Mesendoderm (in vitro differentiated cells): ENCODE results near the gene NUDCD3. TPM values are rescaled to one million over a fixed set of nuclear protein-coding genes. Genes with fewer than 3 reads are reported as not detected.

Experiments used
- DNase-seq: peaks from one replicate; pipeline ENCODE4 v3.0.0; 2013
- H2AK5ac ChIP-seq: 2 replicates; pipeline ENCODE4 v1.6.1; 2013; ENCODE audit warnings: low read length, inconsistent platforms
- H2BK120ac ChIP-seq: 2 replicates; pipeline ENCODE4 v1.6.1; 2013; ENCODE audit warnings: low read depth, mild to moderate bottlenecking, low read length, moderate library complexity, mixed read lengths
- H2BK15ac ChIP-seq: replicated peaks from 2 replicates; pipeline ENCODE4 v1.6.1; 2013; ENCODE audit warnings: low read depth, mild to moderate bottlenecking, moderate library complexity
- H2BK5ac ChIP-seq: 2 replicates; pipeline ENCODE4 v1.6.1; 2013; ENCODE audit warnings: low read length, inconsistent platforms
- H3K18ac ChIP-seq: 2 replicates; pipeline ENCODE4 v1.6.1; 2013; ENCODE audit warnings: mild to moderate bottlenecking, low read length, mixed read lengths
- H3K23ac ChIP-seq: one replicate; pipeline ENCODE4 v1.6.1; 2013; ENCODE audit warnings: low read length
- H3K27ac ChIP-seq: 2 replicates; pipeline ENCODE4 v1.5.1; 2013; ENCODE audit warnings: low read depth, mild to moderate bottlenecking, inconsistent platforms, low read length, moderate library complexity
- H3K27me3 ChIP-seq: 2 replicates; pipeline ENCODE4 v1.6.1; 2013; ENCODE audit warnings: low read length, control low read depth, mild to moderate bottlenecking, inconsistent platforms; ENCODE audit not compliant: insufficient read depth, poor library complexity
- H3K36me3 ChIP-seq: 2 replicates; pipeline ENCODE4 v1.6.1; 2013; ENCODE audit warnings: low read length, inconsistent platforms; ENCODE audit not compliant: control insufficient read depth, insufficient read depth
- H3K4ac ChIP-seq: one replicate; pipeline ENCODE4 v1.6.1; 2013; ENCODE audit warnings: low read depth, mild to moderate bottlenecking, low read length, moderate library complexity
- H3K4me1 ChIP-seq: 2 replicates; pipeline ENCODE4 v1.6.1; 2013; ENCODE audit warnings: low read depth, low read length, inconsistent platforms; ENCODE audit not compliant: control insufficient read depth
- H3K4me2 ChIP-seq: 2 replicates; pipeline ENCODE4 v1.6.1; 2013; ENCODE audit warnings: low read length
- H3K4me3 ChIP-seq: 2 replicates; pipeline ENCODE4 v1.5.1; 2013; ENCODE audit warnings: mild to moderate bottlenecking, low read length
- H3K56ac ChIP-seq: one replicate; pipeline ENCODE4 v1.6.1; 2013; ENCODE audit warnings: low read length
- H3K79me1 ChIP-seq: 2 replicates; pipeline ENCODE4 v1.6.1; 2013; ENCODE audit warnings: low read length, inconsistent platforms
- H3K79me2 ChIP-seq: 2 replicates; pipeline ENCODE4 v1.6.1; 2013; ENCODE audit warnings: mild to moderate bottlenecking, low read length; ENCODE audit not compliant: control insufficient read depth, insufficient read depth
- H3K9ac ChIP-seq: 2 replicates; pipeline ENCODE4 v1.6.1; 2013; ENCODE audit warnings: low read length, inconsistent platforms
- H4K5ac ChIP-seq: one replicate; pipeline ENCODE4 v1.6.1; 2013; ENCODE audit warnings: low read length
- H4K8ac ChIP-seq: one replicate; pipeline ENCODE4 v1.6.1; 2013; ENCODE audit warnings: low read depth, mild to moderate bottlenecking, control low read depth, low read length, moderate library complexity
- WGBS: extraction: QIAGEN DNeasy Blood & Tissue Kit; methylation state at CpG from one replicate; pipeline ENCODE4 v1.1.7; 2013; ENCODE audit warnings: low lambda C conversion rate, missing lambda C conversion rate; ENCODE audit not compliant: insufficient coverage; ENCODE audit errors: extremely low coverage; 5-methylcytosine and 5-hydroxymethylcytosine counted together
- polyA plus RNA-seq, 2 experiments: library from polyadenylated mRNA; stranded (reverse); fragments of 200-250 nt; gene quantifications; one replicate each; pipeline ENCODE4 v1.2.3, GENCODE V29; 2013

The NUDCD3 gene
- polyA plus RNA-seq (2013, experiment 1 of 2), result 34.4 TPM
- polyA plus RNA-seq (2013, experiment 2 of 2), result 32.5 TPM

- Histone ChIP-seq H3K23ac (no peak within 1 kb of the TSS), H3K36me3 (no peaks in the 10 kb centered on the region), H4K8ac (peak within 1 kb of the TSS; percentile 99), H3K27ac (peak within 1 kb of the TSS; percentile 98), H3K4me2 (peak within 1 kb of the TSS; percentile 73), H3K27me3 (no peaks in the 10 kb centered on the region), H3K18ac (peak within 1 kb of the TSS; percentile 99), H2BK5ac (peak within 1 kb of the TSS; percentile 52), H2BK15ac (no peak within 1 kb of the TSS), H2AK5ac (peak within 1 kb of the TSS; percentile 83), H4K5ac (peak within 1 kb of the TSS; percentile 98), H3K4me1 (peaks cover 7% of the 10 kb centered on the region), H3K56ac (peak within 1 kb of the TSS; percentile 99), H3K79me2 (peaks cover 39% of the 10 kb centered on the region), H2BK120ac (peak within 1 kb of the TSS; percentile 88), H3K79me1 (peaks cover 23% of the 10 kb centered on the region), H3K9ac (peak within 1 kb of the TSS; percentile 95), H3K4me3 (peak within 1 kb of the TSS; percentile 97), H3K4ac (peak within 1 kb of the TSS; percentile 20)
- peak; percentile 93 for DNase-seq
- WGBS, result no CpG with 5 or more reads among the region's 63 CpGs
These were observed at the start of gene NUDCD3 for GRCh38 chr7:44490351-44491200. NUDCD3 (minus strand) TSS chr7:44490658; CDS start chr7:44490600, 58 bp downstream.

DNA sequence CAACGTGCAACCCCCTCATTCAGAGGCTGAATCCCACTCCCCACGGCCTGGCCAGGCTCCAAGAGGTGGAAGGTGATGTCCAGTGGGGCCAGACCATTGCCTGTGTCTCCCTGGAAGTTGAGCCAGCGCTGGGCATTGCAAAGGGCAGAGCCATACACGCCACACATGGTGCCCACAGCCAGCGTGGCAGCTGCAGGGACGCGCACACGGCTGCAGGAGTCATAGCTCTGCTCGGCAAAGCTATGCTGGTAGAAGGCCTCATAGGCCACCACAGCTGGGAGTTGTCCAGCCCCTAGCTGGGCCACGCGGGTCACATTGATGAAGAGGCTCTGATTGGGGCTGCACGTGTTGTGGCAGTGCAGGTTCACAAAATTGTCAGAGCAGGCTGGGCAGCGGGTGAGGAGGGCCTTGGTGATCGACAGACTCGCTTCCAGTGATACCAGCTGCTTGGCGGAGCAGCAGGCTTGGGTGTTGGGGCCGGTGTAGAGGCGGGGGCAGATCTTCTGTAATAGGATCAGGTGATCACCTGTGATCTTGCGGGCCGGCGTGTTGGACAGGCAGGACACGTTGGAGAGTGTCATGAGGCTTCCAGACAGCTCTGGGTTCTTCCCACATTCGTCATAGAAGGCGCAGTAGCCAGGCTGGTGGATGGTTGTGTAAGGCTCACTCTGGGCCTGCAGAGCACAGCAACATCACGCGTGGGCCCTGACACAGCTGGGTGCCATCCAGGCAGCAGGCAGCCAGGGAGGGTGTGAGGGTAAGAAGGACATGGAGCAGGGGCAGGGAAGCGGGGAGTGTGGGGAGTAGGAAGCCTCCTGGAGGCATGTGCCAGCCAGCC lies 49.4 kb upstream of the NUDCD3 start:
- H2BK15ac ChIP-seq, result no peak overlapping the region
- H3K23ac ChIP-seq, result no peak overlapping the region
- no peaks in the 10 kb centered on the region for H3K79me1 ChIP-seq
- H2BK5ac ChIP-seq, result no peak overlapping the region
- H3K27me3 ChIP-seq, result no peaks in the 10 kb centered on the region
- WGBS, result no CpG with 5 or more reads among the region's 27 CpGs
- H3K79me2 ChIP-seq, result no peaks in the 10 kb centered on the region
- no peak overlapping the region for H3K4me2 ChIP-seq
- H4K5ac ChIP-seq, result no peak overlapping the region
- no peak overlapping the region for H3K9ac ChIP-seq
- H4K8ac ChIP-seq, result no peak overlapping the region
- peak overlapping the region; percentile 25 for H3K56ac ChIP-seq
- no peaks in the 10 kb centered on the region for H3K4me1 ChIP-seq
- H3K18ac ChIP-seq, result no peak overlapping the region
- no peak overlapping the region for H3K4ac ChIP-seq
- H2AK5ac ChIP-seq, result no peak overlapping the region
- DNase-seq, result no peak
- H3K27ac ChIP-seq, result no peak overlapping the region
- no peak overlapping the region for H3K4me3 ChIP-seq
- H3K36me3 ChIP-seq, result no peaks in the 10 kb centered on the region
- no peak overlapping the region for H2BK120ac ChIP-seq

DNA sequence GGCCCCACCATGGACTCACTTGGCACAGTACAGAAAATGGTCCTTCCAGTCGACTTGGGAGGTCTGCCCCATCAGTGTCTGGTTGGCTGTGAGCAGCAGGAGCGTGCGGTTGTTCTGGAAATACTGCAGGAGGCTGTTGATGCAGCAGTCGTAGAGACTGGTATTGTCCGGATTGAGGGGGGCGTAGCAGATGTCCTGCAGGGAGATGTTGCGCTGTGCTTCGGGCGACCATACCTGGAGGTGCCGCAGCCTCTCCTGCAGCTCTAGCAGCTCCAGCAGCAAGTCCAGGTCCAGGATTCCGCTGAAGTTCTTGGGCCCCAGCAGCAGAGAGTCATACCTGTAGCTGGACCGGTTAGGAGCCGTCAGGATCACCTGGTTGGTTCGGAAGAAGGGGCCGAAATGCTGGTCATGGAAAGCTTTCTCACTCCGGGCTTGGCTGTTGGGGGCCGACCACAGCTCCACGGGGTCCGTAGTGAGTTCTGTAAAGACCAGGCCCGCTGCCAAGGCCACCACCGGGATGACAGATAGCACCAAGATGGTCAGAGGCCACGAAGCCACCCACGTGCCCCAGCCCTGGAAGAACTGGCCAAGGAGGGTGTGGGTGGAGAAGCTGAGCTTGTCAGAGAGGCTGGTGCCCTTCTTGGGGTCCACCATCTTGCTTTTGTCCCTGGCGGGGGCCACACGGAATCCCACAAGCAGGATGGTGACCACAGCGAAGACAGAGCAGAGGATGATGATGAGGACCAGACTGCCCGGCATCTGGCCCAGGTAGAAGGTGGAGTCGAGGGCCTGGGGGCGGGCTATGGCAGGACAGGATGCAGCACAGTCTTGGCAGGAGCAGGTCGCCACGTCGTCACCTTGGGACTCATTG lies 48.6 kb upstream of the NUDCD3 start:
- H3K4me3 ChIP-seq, result no peak overlapping the region
- WGBS, result no CpG with 5 or more reads among the region's 32 CpGs
- no peak overlapping the region for H3K4ac ChIP-seq
- H3K23ac ChIP-seq, result no peak overlapping the region
- H3K4me1 ChIP-seq, result no peaks in the 10 kb centered on the region
- no peak overlapping the region for H3K4me2 ChIP-seq
- H3K9ac ChIP-seq, result no peak overlapping the region
- H4K8ac ChIP-seq, result no peak overlapping the region
- H3K79me1 ChIP-seq, result no peaks in the 10 kb centered on the region
- no peaks in the 10 kb centered on the region for H3K36me3 ChIP-seq
- no peaks in the 10 kb centered on the region for H3K79me2 ChIP-seq
- no peak overlapping the region for H2BK5ac ChIP-seq
- H3K27me3 ChIP-seq, result no peaks in the 10 kb centered on the region
- H2BK120ac ChIP-seq, result no peak overlapping the region
- H3K56ac ChIP-seq, result no peak overlapping the region
- H4K5ac ChIP-seq, result no peak overlapping the region
- no peak overlapping the region for H3K18ac ChIP-seq
- H2AK5ac ChIP-seq, result no peak overlapping the region
- H2BK15ac ChIP-seq, result no peak overlapping the region
- DNase-seq, result no peak
- H3K27ac ChIP-seq, result no peak overlapping the region

GRCh38 chr7:44538093-44538797 lies 47.8 kb upstream of the NUDCD3 start:
- Histone ChIP-seq H3K36me3 (no peaks in the 10 kb centered on the region), H2BK120ac (no peak overlapping the region), H3K79me2 (no peaks in the 10 kb centered on the region), H3K18ac (no peak overlapping the region), H3K4me2 (no peak overlapping the region), H3K79me1 (no peaks in the 10 kb centered on the region), H2AK5ac (no peak overlapping the region), H2BK15ac (no peak overlapping the region), H3K23ac (no peak overlapping the region), H4K5ac (no peak overlapping the region), H3K4ac (no peak overlapping the region), H4K8ac (no peak overlapping the region), H2BK5ac (no peak overlapping the region), H3K4me1 (no peaks in the 10 kb centered on the region), H3K9ac (no peak overlapping the region), H3K4me3 (no peak overlapping the region), H3K27me3 (no peaks in the 10 kb centered on the region), H3K27ac (no peak overlapping the region), H3K56ac (no peak overlapping the region)
- DNase-seq, result no peak
- no CpG with 5 or more reads among the region's 17 CpGs for WGBS

GRCh38 chr7:44537442-44537841 lies 47.0 kb upstream of the NUDCD3 start:
- Histone ChIP-seq H3K27ac (no peak overlapping the region), H2BK120ac (no peak overlapping the region), H3K36me3 (no peaks in the 10 kb centered on the region), H3K23ac (no peak overlapping the region), H3K27me3 (no peaks in the 10 kb centered on the region), H4K5ac (no peak overlapping the region), H4K8ac (no peak overlapping the region), H2BK5ac (no peak overlapping the region), H2BK15ac (no peak overlapping the region), H3K56ac (no peak overlapping the region), H2AK5ac (no peak overlapping the region), H3K79me2 (no peaks in the 10 kb centered on the region), H3K18ac (no peak overlapping the region), H3K79me1 (no peaks in the 10 kb centered on the region), H3K4me1 (no peaks in the 10 kb centered on the region), H3K4me3 (no peak overlapping the region), H3K9ac (no peak overlapping the region), H3K4me2 (no peak overlapping the region), H3K4ac (no peak overlapping the region)
- DNase-seq, result no peak
- no CpG with 5 or more reads among the region's 6 CpGs for WGBS
